Endothelial cell of umbilical vein (primary cell): Measurements from ENCODE around the gene DENND1B. TPM values are rescaled to one million over a fixed set of nuclear protein-coding genes. Genes with fewer than 3 reads are reported as not detected.

ENCODE experiments used
- BruUV-seq: library from RNA; stranded (reverse); fragments of 400-500 nt; replicated peaks from 2 replicates; lab custom pipeline; 2021; lab: Mats Ljungman, UMichigan
- CTCF ChIA-PET: fragments of 300-600, 350-600 bp; sonication (Branson Sonifier 250); formaldehyde crosslinking; loops from one replicate; lab custom pipeline; 2021; ENCODE audit warnings: antibody characterized with exemption, inconsistent platforms; lab: Charles Lee
- POLR2A ChIA-PET: fragments of 300-600, 350-600 bp; sonication (Branson Sonifier 250); formaldehyde crosslinking; loops from one replicate; lab custom pipeline; 2021; ENCODE audit warnings: antibody characterized with exemption, inconsistent platforms; lab: Charles Lee
- DNase-seq: peaks from one replicate; pipeline ENCODE4 v3.0.0-alpha.2; 2011; ENCODE audit warnings: low read depth, low spot score
- FAIRE-seq: peaks from 2 replicates; lab custom pipeline; 2011; peaks lifted over from hg19 to GRCh38; lab: Jason Lieb, UNC
- H2AFZ ChIP-seq: 2 replicates; pipeline ENCODE4 v1.6.0; 2012; ENCODE audit warnings: low read depth, low read length, control low read depth, inconsistent platforms
- H3K27ac ChIP-seq: 2 replicates; pipeline ENCODE4 v1.5.1; 2011; ENCODE audit warnings: low read depth, mild to moderate bottlenecking, control low read depth, low read length, moderate library complexity; ENCODE audit not compliant: insufficient read depth
- H3K27me3 ChIP-seq, 2 experiments: 2 replicates each; pipeline versions ENCODE4 v1.6.0 to v1.6.1; 2011; ENCODE audit warnings: low read length in 2 of 2, mixed read lengths in 1 of 2; ENCODE audit not compliant: control insufficient read depth in 2 of 2, insufficient read depth in 2 of 2
- H3K36me3 ChIP-seq, 2 experiments: 2 replicates in 1 of 2; 3 replicates in 1 of 2; pipeline ENCODE4 v1.5.1; 2011; ENCODE audit warnings: low read length in 2 of 2, mild to moderate bottlenecking in 1 of 2, moderate library complexity in 1 of 2; ENCODE audit not compliant: control insufficient read depth in 2 of 2, insufficient read depth in 2 of 2; ENCODE audit errors: extremely low read depth in 1 of 2
- H3K4me1 ChIP-seq: 3 replicates; pipeline ENCODE4 v1.5.1; 2011; ENCODE audit warnings: mild to moderate bottlenecking, low read length; ENCODE audit not compliant: control insufficient read depth, insufficient read depth; ENCODE audit errors: extremely low read depth
- H3K4me2 ChIP-seq: 2 replicates; pipeline ENCODE4 v1.6.1; 2011; ENCODE audit warnings: low read length, control low read depth, mixed read lengths; ENCODE audit not compliant: insufficient read depth
- H3K4me3 ChIP-seq, 3 experiments: fragments of 200-600 bp in 1 of 3; sonication (generic), shearing (Covaris generic) in 1 of 3; replicated peaks in 1 of 3; 2 replicates each; pipeline ENCODE4 v1.5.1; 2011 to 2016; ENCODE audit warnings: control low read depth in 3 of 3, low read length in 3 of 3, mild to moderate bottlenecking in 2 of 3, inconsistent platforms in 1 of 3, low read depth in 1 of 3, moderate library complexity in 1 of 3; ENCODE audit not compliant: insufficient read depth in 1 of 3
- H3K79me2 ChIP-seq: 2 replicates; pipeline ENCODE4 v1.6.0; 2012; ENCODE audit warnings: low read length, inconsistent platforms; ENCODE audit not compliant: control insufficient read depth, insufficient read depth
- H3K9ac ChIP-seq: replicated peaks from 2 replicates; pipeline ENCODE3; 2011; ENCODE audit warnings: low read length, control low read depth; ENCODE audit not compliant: insufficient read depth; ENCODE audit errors: extremely low read depth
- H3K9me1 ChIP-seq: replicated peaks from 3 replicates; pipeline ENCODE4 v1.6.0; 2011; ENCODE audit warnings: mild to moderate bottlenecking, low read length; ENCODE audit not compliant: control insufficient read depth, insufficient read depth; ENCODE audit errors: extremely low read depth
- H3K9me3 ChIP-seq: replicated peaks from 2 replicates; pipeline ENCODE4 v1.5.1; 2012; ENCODE audit warnings: low read length, inconsistent platforms; ENCODE audit not compliant: control insufficient read depth, insufficient read depth
- H4K20me1 ChIP-seq: replicated peaks from 2 replicates; pipeline ENCODE3; 2011; ENCODE audit warnings: mild to moderate bottlenecking, low read length; ENCODE audit not compliant: control insufficient read depth, insufficient read depth; ENCODE audit errors: extremely low read depth
- CTCF ChIP-seq, 2 donors: IDR thresholded peaks; 1 replicate in 1 of 2; 2 replicates in 1 of 2; pipeline ENCODE4 v1.5.1; 2011; ENCODE audit warnings: low read length in 2 of 2, mild to moderate bottlenecking in 2 of 2, moderate library complexity in 2 of 2, control low read depth in 1 of 2, inconsistent platforms in 1 of 2, low read depth in 1 of 2; ENCODE audit not compliant: insufficient read depth in 1 of 2; ENCODE audit errors: extremely low read depth in 1 of 2
- EZH2 ChIP-seq: IDR thresholded peaks from 2 replicates; pipeline ENCODE4 v1.6.1; 2012; ENCODE audit warnings: borderline replicate concordance, low read depth, mild to moderate bottlenecking, moderate library complexity, low read length, inconsistent platforms; ENCODE audit not compliant: severe bottlenecking
- FOS ChIP-seq: IDR thresholded peaks from 2 replicates; pipeline ENCODE4 v1.6.1; 2011; ENCODE audit warnings: mild to moderate bottlenecking, low read length, moderate library complexity, borderline replicate concordance; ENCODE audit not compliant: insufficient read depth
- GATA2 ChIP-seq: IDR thresholded peaks from 2 replicates; pipeline ENCODE4 v1.7.0; 2011; ENCODE audit warnings: low read depth, mild to moderate bottlenecking, moderate library complexity, mixed read lengths, low read length; ENCODE audit not compliant: insufficient read length, insufficient read depth
- JUN ChIP-seq: IDR thresholded peaks from 2 replicates; pipeline ENCODE4 v1.6.1; 2011; ENCODE audit warnings: borderline replicate concordance, low read depth; ENCODE audit not compliant: insufficient read length, insufficient read depth
- MAX ChIP-seq: IDR thresholded peaks from 2 replicates; pipeline ENCODE4 v1.6.1; 2011; ENCODE audit not compliant: insufficient read depth, insufficient read length
- MYC ChIP-seq: IDR thresholded peaks from one replicate; pipeline ENCODE4 v1.6.1; 2011; ENCODE audit warnings: mild to moderate bottlenecking, low read depth, low read length
- POLR2A ChIP-seq: IDR thresholded peaks from 2 replicates; pipeline ENCODE4 v1.6.1; 2012; ENCODE audit warnings: low read depth, mild to moderate bottlenecking, control low read depth, low read length
- POLR2AphosphoS5 ChIP-seq: IDR thresholded peaks from 2 replicates; pipeline ENCODE4 v1.6.1; 2012; ENCODE audit warnings: low read depth, mild to moderate bottlenecking, control low read depth, low read length, moderate library complexity; ENCODE audit not compliant: insufficient read depth
- dilution Hi-C: fragments of 300-500 bp; cut with MboI; formaldehyde crosslinking; loops from one replicate; pipeline ENCODE4 v1.15.0; 2019; ENCODE audit warnings: low sequenced_read_pairs; ENCODE audit not compliant: extremely low pct_ligation_motif_present
- intact Hi-C: fragments of 100-400 bp; cut with micrococcal nuclease; formaldehyde crosslinking; loops from one replicate; pipeline ENCODE4 v1.10.0; 2022
- polyA plus RNA-seq, 4 experiments: library from polyadenylated mRNA; depleted of rRNA in 3 of 4; stranded (reverse) in 3 of 4; unstranded in 1 of 4; fragments of >200 nt; gene quantifications; 2 replicates each; pipeline versions ENCODE4 v1.2.1 to v1.2.3, GENCODE V29; 2011 to 2012; ENCODE audit warnings: missing spikeins in 1 of 4
- total RNA-seq: library from RNA; stranded (reverse); gene quantifications from 2 replicates; pipeline ENCODE4 v1.2.3, GENCODE V29; 2021

The DENND1B gene
- total and polyA plus RNA-seq, 2 donors (not counting 3 experiments of a cell fraction or from before 2014, with no cell fraction given) = 0.97 to 3.3 TPM

- POLR2A ChIA-PET = no interaction called here
- no peak for FAIRE-seq
- intact Hi-C loops (no loop called here), dilution Hi-C loops (no loop called here)
- Histone ChIP-seq H3K9me1 (no peaks in the 10 kb centered on the region), H2AFZ (no peak overlapping the region), H3K4me3 (no peak overlapping the region), H3K36me3 (no peaks in the 10 kb centered on the region), H3K27ac (no peak overlapping the region), H3K9me3 (no peaks in the 10 kb centered on the region), H4K20me1 (no peaks in the 10 kb centered on the region), H3K27me3 (no peaks in the 10 kb centered on the region), H3K79me2 (no peaks in the 10 kb centered on the region), H3K4me1 (no peaks in the 10 kb centered on the region), H3K4me2 (no peak overlapping the region), H3K9ac (no peak overlapping the region)
- TF ChIP-seq FOS (no peak), GATA2 (no peak), EZH2 (no peak), POLR2AphosphoS5 (no peak), POLR2A (no peak), MYC (no peak), MAX (no peak)
- DNase-seq = no peak
- CTCF ChIA-PET = interaction anchor here (1.0 to 1.4 kb wide), 2 partner anchors 49 to 70 kb away, joined by 3 to 4 read pairs; no protein-coding TSS in a partner anchor
- no TSS peak for BruUV-seq
These were observed 304.9 kb downstream of the DENND1B start for GRCh38 chr1:197470330-197470729.

- no peak overlapping the region for H3K4me3 ChIP-seq
- no peak for TF ChIP-seq MYC
- TF ChIP-seq JUN = no peak
- TF ChIP-seq POLR2A = no peak
- TF ChIP-seq POLR2AphosphoS5 = no peak
- no peak for TF ChIP-seq FOS
- TF ChIP-seq EZH2 = no peak
- no peak for TF ChIP-seq GATA2
- no peak for TF ChIP-seq MAX
- TF ChIP-seq CTCF (IDR thresholded peaks at IDR 0.05; ENCODE audit: extremely low read depth in 1 of 2, insufficient read depth in 1 of 2, low read depth in 1 of 2, low read length in 2 of 2) = no peak
- no peaks in the 10 kb centered on the region for H4K20me1 ChIP-seq
- DNase-seq = no peak
- CTCF ChIA-PET = interaction anchor here (1.0 to 1.4 kb wide), 2 partner anchors 50 to 70 kb away, joined by 3 to 4 read pairs; no protein-coding TSS in a partner anchor
- H3K27ac ChIP-seq = no peak overlapping the region
- intact Hi-C loops = no loop called here
- no TSS peak for BruUV-seq
- no peak overlapping the region for H3K9ac ChIP-seq
- no peaks in the 10 kb centered on the region for H3K79me2 ChIP-seq
- H3K9me1 ChIP-seq = no peaks in the 10 kb centered on the region
- FAIRE-seq = no peak
- dilution Hi-C loops = no loop called here
- peak overlapping the region; percentile 24 for H3K4me2 ChIP-seq
- no peaks in the 10 kb centered on the region for H3K4me1 ChIP-seq
- H3K27me3 ChIP-seq = no peaks in the 10 kb centered on the region
- no peaks in the 10 kb centered on the region for H3K36me3 ChIP-seq
- no peak overlapping the region for H2AFZ ChIP-seq
- no peaks in the 10 kb centered on the region for H3K9me3 ChIP-seq
- POLR2A ChIA-PET = no interaction called here
These were observed 305.6 kb downstream of the DENND1B start for GRCh38 chr1:197469620-197470210.
